Muscle layer of colon (tissue), 2 donors: ENCODE results near the gene DEUP1.

Source experiments
- H3K27ac ChIP-seq: one replicate; pipeline ENCODE4 v1.7.0; 2013; ENCODE audit warnings: low read depth, mild to moderate bottlenecking, low read length, moderate library complexity
- H3K27me3 ChIP-seq, 2 donors: one replicate each; pipeline ENCODE4 v1.7.0; 2013; ENCODE audit warnings: low read length in 2 of 2, mild to moderate bottlenecking in 2 of 2; ENCODE audit not compliant: insufficient read depth in 2 of 2, control insufficient read depth in 1 of 2
- H3K36me3 ChIP-seq: one replicate; pipeline ENCODE4 v1.7.0; 2013; ENCODE audit warnings: mild to moderate bottlenecking, low read length; ENCODE audit not compliant: insufficient read depth
- H3K4me1 ChIP-seq: one replicate; pipeline ENCODE4 v1.7.0; 2013; ENCODE audit warnings: mild to moderate bottlenecking, low read length; ENCODE audit not compliant: insufficient read depth
- H3K4me3 ChIP-seq, 2 donors: one replicate each; pipeline ENCODE4 v1.7.0; 2013; ENCODE audit warnings: low read length in 2 of 2, low read depth in 1 of 2, mild to moderate bottlenecking in 1 of 2, moderate library complexity in 1 of 2
- H3K9ac ChIP-seq: one replicate; pipeline ENCODE4 v1.7.0; 2013; ENCODE audit warnings: low read length
- H3K9me3 ChIP-seq: one replicate; pipeline ENCODE4 v1.7.0; 2013; ENCODE audit warnings: mild to moderate bottlenecking, low read length
- donor health status: abdominal sarcoma.
- donor health status: Adenocarcinoma of cecum.

Gene DEUP1

GRCh38 chr11:93319224-93319839 is 11.2 kb upstream of the DEUP1 start:
- no peak overlapping the region for H3K27ac ChIP-seq
- no peaks in the 10 kb centered on the region for H3K36me3 ChIP-seq
- no peak overlapping the region for H3K9ac ChIP-seq
- no peak overlapping the region for H3K4me3 ChIP-seq
- H3K4me1 ChIP-seq: no peaks in the 10 kb centered on the region
- H3K9me3 ChIP-seq: no peaks in the 10 kb centered on the region
- no peaks in the 10 kb centered on the region for H3K27me3 ChIP-seq

GRCh38 chr11:93320230-93320629 is 10.3 kb upstream of the DEUP1 start:
- Histone ChIP-seq H3K9me3 (no peaks in the 10 kb centered on the region), H3K27ac (no peak overlapping the region), H3K4me1 (no peaks in the 10 kb centered on the region), H3K4me3 (no peak overlapping the region), H3K27me3 (no peaks in the 10 kb centered on the region), H3K36me3 (no peaks in the 10 kb centered on the region), H3K9ac (no peak overlapping the region)

- H3K9me3 ChIP-seq: no peaks in the 10 kb centered on the region
- H3K4me3 ChIP-seq: no peak overlapping the region
- H3K27ac ChIP-seq: no peak overlapping the region
- no peak overlapping the region for H3K9ac ChIP-seq
- H3K36me3 ChIP-seq: no peaks in the 10 kb centered on the region
- no peaks in the 10 kb centered on the region for H3K27me3 ChIP-seq
- no peaks in the 10 kb centered on the region for H3K4me1 ChIP-seq
Observed at GRCh38 chr11:93322207-93322606, 8.3 kb upstream of the DEUP1 start.

GRCh38 chr11:93323747-93324146 is 6.8 kb upstream of the DEUP1 start:
- H3K36me3 ChIP-seq: no peaks in the 10 kb centered on the region
- no peak overlapping the region for H3K4me3 ChIP-seq
- H3K27ac ChIP-seq: no peak overlapping the region
- H3K9me3 ChIP-seq: no peaks in the 10 kb centered on the region
- no peaks in the 10 kb centered on the region for H3K4me1 ChIP-seq
- no peak overlapping the region for H3K9ac ChIP-seq
- H3K27me3 ChIP-seq: no peaks in the 10 kb centered on the region

GRCh38 chr11:93324500-93324899 is 6.0 kb upstream of the DEUP1 start:
- H3K9me3 ChIP-seq: no peaks in the 10 kb centered on the region
- H3K9ac ChIP-seq: no peak overlapping the region
- no peaks in the 10 kb centered on the region for H3K4me1 ChIP-seq
- no peak overlapping the region for H3K4me3 ChIP-seq
- H3K27ac ChIP-seq: no peak overlapping the region
- no peaks in the 10 kb centered on the region for H3K36me3 ChIP-seq
- H3K27me3 ChIP-seq: no peaks in the 10 kb centered on the region

- Histone ChIP-seq H3K9me3 (no peaks in the 10 kb centered on the region), H3K4me1 (no peaks in the 10 kb centered on the region), H3K4me3 (no peak overlapping the region), H3K36me3 (no peaks in the 10 kb centered on the region), H3K9ac (no peak overlapping the region), H3K27ac (no peak overlapping the region), H3K27me3 (peaks cover 0 to 5% of the 10 kb centered on the region in 2 donors)
Observed at GRCh38 chr11:93326681-93327080, 3.9 kb upstream of the DEUP1 start.

GRCh38 chr11:93329936-93330445 is 551 bp upstream of the DEUP1 start:
- Histone ChIP-seq H3K9ac (no peak overlapping the region), H3K4me3 (peak overlapping the region in 1 of 2 donors; percentile 22), H3K4me1 (no peaks in the 10 kb centered on the region), H3K27ac (no peak overlapping the region), H3K36me3 (no peaks in the 10 kb centered on the region), H3K27me3 (peaks cover 0 to 5% of the 10 kb centered on the region in 2 donors), H3K9me3 (no peaks in the 10 kb centered on the region)

GRCh38 chr11:93340223-93340622 is 9.7 kb downstream of the DEUP1 start:
- no peaks in the 10 kb centered on the region for H3K36me3 ChIP-seq
- no peak overlapping the region for H3K27ac ChIP-seq
- no peaks in the 10 kb centered on the region for H3K4me1 ChIP-seq

GRCh38 chr11:93344855-93345333 is 14.4 kb downstream of the DEUP1 start:
- H3K36me3 ChIP-seq: no peaks in the 10 kb centered on the region

More at GRCh38 chr11:93340223-93340622, 9.7 kb downstream of the DEUP1 start:
- no peak overlapping the region for H3K4me3 ChIP-seq
- no peaks in the 10 kb centered on the region for H3K27me3 ChIP-seq
- no peak overlapping the region for H3K9ac ChIP-seq
- H3K9me3 ChIP-seq: no peaks in the 10 kb centered on the region

GRCh38 chr11:93348930-93349329 is 18.4 kb downstream of the DEUP1 start:
- H3K9me3 ChIP-seq: no peaks in the 10 kb centered on the region

More at GRCh38 chr11:93344855-93345333, 14.4 kb downstream of the DEUP1 start:
- Histone ChIP-seq H3K9me3 (no peaks in the 10 kb centered on the region), H3K4me3 (no peak overlapping the region), H3K27ac (no peak overlapping the region), H3K9ac (no peak overlapping the region), H3K27me3 (no peaks in the 10 kb centered on the region), H3K4me1 (no peaks in the 10 kb centered on the region)

GRCh38 chr11:93350835-93351234 is 20.3 kb downstream of the DEUP1 start:
- H3K4me3 ChIP-seq: no peak overlapping the region
- H3K27me3 ChIP-seq: no peaks in the 10 kb centered on the region
- H3K27ac ChIP-seq: no peak overlapping the region
- H3K9ac ChIP-seq: no peak overlapping the region
- no peaks in the 10 kb centered on the region for H3K36me3 ChIP-seq
- no peaks in the 10 kb centered on the region for H3K9me3 ChIP-seq
- H3K4me1 ChIP-seq: no peaks in the 10 kb centered on the region

More at GRCh38 chr11:93348930-93349329, 18.4 kb downstream of the DEUP1 start:
- no peaks in the 10 kb centered on the region for H3K36me3 ChIP-seq
- H3K27ac ChIP-seq: no peak overlapping the region
- H3K27me3 ChIP-seq: no peaks in the 10 kb centered on the region
- no peak overlapping the region for H3K4me3 ChIP-seq
- H3K9ac ChIP-seq: no peak overlapping the region
- H3K4me1 ChIP-seq: no peaks in the 10 kb centered on the region

- no peak overlapping the region for H3K27ac ChIP-seq
- no peak overlapping the region for H3K4me3 ChIP-seq
- H3K9me3 ChIP-seq: no peaks in the 10 kb centered on the region
Observed at GRCh38 chr11:93359396-93359795, 28.9 kb downstream of the DEUP1 start.

More at GRCh38 chr11:93359396-93359795, 28.9 kb downstream of the DEUP1 start:
- Histone ChIP-seq H3K27me3 (no peaks in the 10 kb centered on the region), H3K36me3 (no peaks in the 10 kb centered on the region), H3K4me1 (no peaks in the 10 kb centered on the region), H3K9ac (no peak overlapping the region)
